HG02759 (cell line): ENCODE data around the gene GMPR2.

Source experiments
- ATAC-seq: cut with Tn5 transposase; IDR thresholded peaks from one replicate; pipeline ENCODE4 v1.9.1; 2021; ENCODE audit warnings: mild to moderate bottlenecking, moderate library complexity; ENCODE audit not compliant: unreplicated experiment

The GMPR2 gene

GRCh38 chr14:24249230-24250021, 16.7 kb downstream of the GMPR2 start:
- ATAC-seq: no peak

- ATAC-seq: no peak
Measured at GRCh38 chr14:24250354-24250753, 17.6 kb downstream of the GMPR2 start.

- ATAC-seq: no peak
Measured at GRCh38 chr14:24251880-24252288, 19.2 kb downstream of the GMPR2 start.

- ATAC-seq: no peak
Measured at GRCh38 chr14:24252289-24253124, 19.8 kb downstream of the GMPR2 start.

GRCh38 chr14:24253936-24254335, 21.2 kb downstream of the GMPR2 start:
- ATAC-seq: no peak

- ATAC-seq: no peak
Measured at GRCh38 chr14:24254630-24255392, 22.1 kb downstream of the GMPR2 start.

- no peak for ATAC-seq
Measured at GRCh38 chr14:24255438-24255837, 22.7 kb downstream of the GMPR2 start.

- ATAC-seq: no peak
Measured at GRCh38 chr14:24255931-24256711, 23.4 kb downstream of the GMPR2 start.

GRCh38 chr14:24256960-24257359, 24.2 kb downstream of the GMPR2 start:
- no peak for ATAC-seq

- ATAC-seq: no peak
Measured at GRCh38 chr14:24258119-24258518, 25.4 kb downstream of the GMPR2 start.

GRCh38 chr14:24258548-24259265, 26.0 kb downstream of the GMPR2 start:
- ATAC-seq: no peak

- ATAC-seq: no peak
Measured at GRCh38 chr14:24259282-24260025, 26.7 kb downstream of the GMPR2 start.

- ATAC-seq: no peak
Measured at GRCh38 chr14:24260026-24260779, 27.5 kb downstream of the GMPR2 start.

GRCh38 chr14:24260780-24261157, 28.0 kb downstream of the GMPR2 start:
- no peak for ATAC-seq

GRCh38 chr14:24261256-24261968, 28.7 kb downstream of the GMPR2 start:
- no peak for ATAC-seq

- no peak for ATAC-seq
Measured at GRCh38 chr14:24261969-24262327, 29.2 kb downstream of the GMPR2 start.

GRCh38 chr14:24262821-24263733, 30.3 kb downstream of the GMPR2 start, which contains the start of gene TGM1:
Gene TGM1, minus strand, starts transcription at chr14:24263177. Its CDS starts 825 bp downstream, at chr14:24262352.
- ATAC-seq: no peak
